ENCODE results near the gene HOXA3.

DNA sequence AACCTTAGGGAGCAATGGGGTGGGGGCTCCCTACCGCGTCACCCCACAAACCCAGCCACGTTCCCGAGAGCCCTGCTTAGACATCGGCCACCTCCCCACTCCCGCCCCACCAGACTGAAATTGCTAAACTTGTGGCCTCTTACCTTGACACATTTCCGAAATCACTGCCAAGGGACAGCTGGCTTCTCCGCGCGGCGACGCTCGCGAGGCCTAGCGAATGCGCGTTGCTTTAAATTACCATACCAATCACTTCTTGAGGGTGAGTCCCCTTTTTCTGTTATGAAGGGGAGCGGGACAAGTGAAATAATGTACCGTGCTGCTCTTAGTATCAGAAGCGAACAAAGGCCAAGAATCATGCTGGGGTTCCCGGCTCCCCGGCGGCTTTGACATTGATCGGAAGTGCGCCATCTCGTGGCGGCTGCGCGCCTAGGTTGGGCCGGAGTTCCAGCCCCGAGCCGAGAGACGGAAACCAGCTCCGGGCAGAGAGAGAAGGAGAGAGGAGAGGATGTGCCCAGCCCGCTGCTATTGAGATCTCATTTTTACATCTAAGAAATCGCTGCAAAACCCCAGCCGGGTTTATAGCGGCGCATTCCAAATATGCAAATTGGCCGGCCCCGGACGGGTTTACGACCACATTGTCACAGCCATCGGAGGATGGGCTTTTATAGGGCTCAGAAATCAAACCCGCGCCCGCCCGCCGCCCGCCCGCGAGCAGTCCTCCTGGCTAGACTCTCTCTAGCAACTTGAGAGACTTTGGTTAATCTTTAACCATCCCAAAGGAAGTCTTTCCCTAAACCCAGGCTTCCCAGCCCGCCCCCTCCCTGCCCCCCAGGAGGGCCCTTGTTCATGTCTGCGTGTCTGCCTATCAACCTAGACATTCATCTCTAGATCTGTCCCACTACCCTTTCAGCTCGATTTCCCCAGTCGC, 27.4 kb upstream of the HOXA3 start:
- peak; percentile 91 for TF ChIP-seq CTCF (conservative IDR thresholded peaks at IDR 0.05; ENCODE audit: low read depth, low read length)
- TF ChIP-seq EZH2 (IDR thresholded peaks at IDR 0.05; ENCODE audit: low read length, unreplicated experiment): no peak
- TF ChIP-seq EZH2phosphoT487 (IDR thresholded peaks at IDR 0.05; ENCODE audit: borderline replicate concordance, low read length): no peak

Data from PC-3 (cell line).